Measurements from ENCODE around the gene ABCA1. TPM values are rescaled to one million over a fixed set of nuclear protein-coding genes. Genes with fewer than 3 reads are reported as not detected.

ABCA1 gene
- polyA plus RNA-seq, 3 donors: 2.0 to 5.1 (median 2.7) TPM

DNA sequence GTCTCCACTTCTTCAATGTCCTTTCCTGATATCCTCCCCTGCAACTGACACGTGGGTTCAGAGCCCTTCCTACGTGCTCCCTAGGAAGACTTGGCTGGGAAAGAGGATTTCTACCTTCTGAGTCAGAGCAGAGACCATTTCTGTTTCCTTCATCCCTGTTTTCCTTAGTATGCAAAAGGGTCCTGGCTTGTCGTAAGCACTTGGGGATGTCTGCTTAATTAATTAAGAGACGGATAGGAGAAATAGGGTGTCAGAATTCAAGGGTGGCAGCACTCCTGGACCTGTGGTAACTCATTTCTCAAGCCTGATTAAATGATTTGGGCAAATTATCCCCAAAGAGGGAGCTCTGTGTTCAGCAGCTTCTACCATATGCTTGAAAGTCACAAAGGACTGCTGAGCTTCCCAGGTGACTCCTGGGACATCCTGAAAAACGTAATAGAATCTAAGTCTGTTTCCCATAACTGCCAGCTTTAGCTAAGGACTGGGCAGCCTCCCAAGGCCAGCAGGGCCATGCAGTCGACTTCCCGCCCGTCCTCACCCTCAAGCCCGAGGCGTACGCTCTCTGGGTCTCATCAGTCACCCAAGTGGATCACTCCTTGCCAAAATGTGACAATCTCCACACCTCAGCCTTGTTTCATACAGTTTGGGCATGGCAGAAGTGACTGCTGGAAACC, 20.5 kb downstream of the ABCA1 start:
- 97% methylated on average over 5 of the region's 11 CpGs for WGBS (ENCODE audit: insufficient coverage)
- no peak for TF ChIP-seq CTCF (IDR thresholded peaks at IDR 0.05)
- no peaks in the 10 kb centered on the region for H3K36me3 ChIP-seq (replicated peaks in 1 of 2; ENCODE audit: control insufficient read depth in 1 of 2, insufficient read depth in 2 of 2, low read length in 2 of 2)
- no peak overlapping the region for H2AFZ ChIP-seq (ENCODE audit: insufficient read depth, low read depth, low read length, poor library complexity, severe bottlenecking)
- no peaks in the 10 kb centered on the region for H3K9me3 Mint-ChIP-seq
- no peaks in the 10 kb centered on the region for H3K9me3 ChIP-seq (replicated peaks in 1 of 2; ENCODE audit: control insufficient read depth in 1 of 2, insufficient read depth in 1 of 2, low read length in 2 of 2)
- H3K9ac ChIP-seq (ENCODE audit: insufficient read depth, low read length, poor library complexity, severe bottlenecking): no peak overlapping the region
- peaks cover 32% of the 10 kb centered on the region for H3K4me1 Mint-ChIP-seq
- H3K27ac ChIP-seq (ENCODE audit: low read depth in 1 of 2, low read length in 2 of 2): no peak overlapping the region
- H3K4me3 ChIP-seq (replicated peaks in 1 of 3; ENCODE audit: low read depth in 2 of 3, low read length in 3 of 3): no peak overlapping the region
- H3K79me2 ChIP-seq (ENCODE audit: insufficient read depth, low read length): peaks cover 14% of the 10 kb centered on the region
- intact Hi-C loops (cut with micrococcal nuclease): no loop called here
- H3K4me2 ChIP-seq (replicated peaks; ENCODE audit: extremely low read depth, low read length, poor library complexity, severe bottlenecking): no peak overlapping the region
- peaks cover 15 to 17% of the 10 kb centered on the region in 2 donors for H3K36me3 Mint-ChIP-seq
- H3K4me1 ChIP-seq (ENCODE audit: control insufficient read depth in 1 of 2, insufficient read depth in 2 of 2, low read length in 2 of 2): peaks cover 15 to 18% of the 10 kb centered on the region in 2 donors
- no peaks in the 10 kb centered on the region for H3K27me3 ChIP-seq (ENCODE audit: control insufficient read depth in 2 of 2, insufficient read depth in 2 of 2, low read length in 2 of 2)
- H3K4me3 Mint-ChIP-seq: no peak overlapping the region
- no peak overlapping the region for H3K27ac Mint-ChIP-seq
- H3K27me3 Mint-ChIP-seq (ENCODE audit: low read depth in 3 of 3): no peaks in the 10 kb centered on the region
- DNase-seq: no peak
- peaks cover 91% of the 10 kb centered on the region for H4K20me1 ChIP-seq (ENCODE audit: insufficient read depth, low read length)

- Mint-ChIP-seq H3K27ac (no peak overlapping the region), H3K4me3 (no peak overlapping the region), H3K36me3 (peaks cover 15 to 17% of the 10 kb centered on the region in 2 donors)
Measured at GRCh38 chr9:104906441-104907277, 21.3 kb downstream of the ABCA1 start.

More at GRCh38 chr9:104906441-104907277, 21.3 kb downstream of the ABCA1 start:
- peaks cover 32% of the 10 kb centered on the region for H3K4me1 Mint-ChIP-seq
- H3K27me3 ChIP-seq (ENCODE audit: control insufficient read depth in 2 of 2, insufficient read depth in 2 of 2, low read length in 2 of 2): no peaks in the 10 kb centered on the region
- H3K4me1 ChIP-seq (ENCODE audit: control insufficient read depth in 1 of 2, insufficient read depth in 2 of 2, low read length in 2 of 2): peaks cover 15 to 18% of the 10 kb centered on the region in 2 donors
- H3K4me2 ChIP-seq (replicated peaks; ENCODE audit: extremely low read depth, low read length, poor library complexity, severe bottlenecking): no peak overlapping the region
- no peaks in the 10 kb centered on the region for H3K9me3 ChIP-seq (replicated peaks in 1 of 2; ENCODE audit: control insufficient read depth in 1 of 2, insufficient read depth in 1 of 2, low read length in 2 of 2)
- intact Hi-C loops (cut with micrococcal nuclease): no loop called here
- WGBS (ENCODE audit: insufficient coverage): 98% methylated on average over 3 of the region's 5 CpGs
- no peak for TF ChIP-seq CTCF (IDR thresholded peaks at IDR 0.05)
- H4K20me1 ChIP-seq (ENCODE audit: insufficient read depth, low read length): peaks cover 84% of the 10 kb centered on the region
- no peak overlapping the region for H2AFZ ChIP-seq (ENCODE audit: insufficient read depth, low read depth, low read length, poor library complexity, severe bottlenecking)
- no peaks in the 10 kb centered on the region for H3K36me3 ChIP-seq (replicated peaks in 1 of 2; ENCODE audit: control insufficient read depth in 1 of 2, insufficient read depth in 2 of 2, low read length in 2 of 2)
- H3K27ac ChIP-seq (ENCODE audit: low read depth in 1 of 2, low read length in 2 of 2): no peak overlapping the region
- H3K9me3 Mint-ChIP-seq: no peaks in the 10 kb centered on the region
- no peak overlapping the region for H3K9ac ChIP-seq (ENCODE audit: insufficient read depth, low read length, poor library complexity, severe bottlenecking)
- H3K4me3 ChIP-seq (replicated peaks in 1 of 3; ENCODE audit: low read depth in 2 of 3, low read length in 3 of 3): no peak overlapping the region
- no peaks in the 10 kb centered on the region for H3K27me3 Mint-ChIP-seq (ENCODE audit: low read depth in 3 of 3)
- DNase-seq: no peak
- H3K79me2 ChIP-seq (ENCODE audit: insufficient read depth, low read length): peaks cover 10% of the 10 kb centered on the region

All from CD14-positive monocyte (primary cell).